ENCODE measurements around the gene AUH. TPM values are rescaled to one million over a fixed set of nuclear protein-coding genes. Genes with fewer than 3 reads are reported as not detected.
A peak's percentile ranks its signal among the peaks of the same experiment; 100 is the strongest.

The AUH gene
- total RNA-seq, 1 donor from 2014 or later: 20.4 TPM

GRCh38 chr9:91243029-91243428 lies 118.7 kb downstream of the AUH start:
- no peak for DNase-seq

GRCh38 chr9:91241909-91242308 lies 119.8 kb downstream of the AUH start:
- no peak for DNase-seq

GRCh38 chr9:91240596-91241165 lies 121.0 kb downstream of the AUH start:
- DNase-seq: no peak

- no peak for DNase-seq
Observed at GRCh38 chr9:91239367-91240111, 122.2 kb downstream of the AUH start.

- DNase-seq: peak; percentile 32
Observed at GRCh38 chr9:91234523-91234922, 127.2 kb downstream of the AUH start.

GRCh38 chr9:91231619-91232018 lies 130.1 kb downstream of the AUH start:
- DNase-seq: no peak

GRCh38 chr9:91223000-91223399 lies 138.7 kb downstream of the AUH start:
- no peak for DNase-seq

- no peak for DNase-seq
Observed at GRCh38 chr9:91222457-91222856, 139.3 kb downstream of the AUH start.

GRCh38 chr9:91221332-91221731 lies 140.4 kb downstream of the AUH start:
- no peak for DNase-seq

- DNase-seq: no peak
Observed at GRCh38 chr9:91220491-91221135, 141.1 kb downstream of the AUH start.

- no peak for DNase-seq
Observed at GRCh38 chr9:91220021-91220420, 141.7 kb downstream of the AUH start.

GRCh38 chr9:91219557-91219956 lies 142.2 kb downstream of the AUH start:
- DNase-seq: no peak

- DNase-seq: no peak
Observed at GRCh38 chr9:91217388-91217787, 144.3 kb downstream of the AUH start.

GRCh38 chr9:91214867-91215266 lies 146.9 kb downstream of the AUH start:
- no peak for DNase-seq

- peak; percentile 44 for DNase-seq
Observed at GRCh38 chr9:91214086-91214485, 147.6 kb downstream of the AUH start.

- DNase-seq: no peak
Observed at GRCh38 chr9:91212596-91213243, 149.0 kb downstream of the AUH start.

GRCh38 chr9:91211919-91212318 lies 149.8 kb downstream of the AUH start:
- DNase-seq: peak; percentile 34

GRCh38 chr9:91211414-91211813 lies 150.3 kb downstream of the AUH start:
- no peak for DNase-seq

- DNase-seq: no peak
Observed at GRCh38 chr9:91210318-91210717, 151.4 kb downstream of the AUH start.

- no peak for DNase-seq
Observed at GRCh38 chr9:91208837-91209236, 152.9 kb downstream of the AUH start.

GRCh38 chr9:91208419-91208745 lies 153.3 kb downstream of the AUH start:
- no peak for DNase-seq

- DNase-seq: peak; percentile 30
Observed at GRCh38 chr9:91207729-91208418, 153.8 kb downstream of the AUH start.

- DNase-seq: no peak
Observed at GRCh38 chr9:91207397-91207728, 154.4 kb downstream of the AUH start.

All from dermis blood vessel endothelial cell (primary cell).